ENCODE data around the gene CACNG7.
"Not testable (repeated sequence)": the region's sequence is repeated elsewhere in the genome, so short reads cannot be mapped to it uniquely, and the experiment has no call there.

CACNG7 gene, protein sequence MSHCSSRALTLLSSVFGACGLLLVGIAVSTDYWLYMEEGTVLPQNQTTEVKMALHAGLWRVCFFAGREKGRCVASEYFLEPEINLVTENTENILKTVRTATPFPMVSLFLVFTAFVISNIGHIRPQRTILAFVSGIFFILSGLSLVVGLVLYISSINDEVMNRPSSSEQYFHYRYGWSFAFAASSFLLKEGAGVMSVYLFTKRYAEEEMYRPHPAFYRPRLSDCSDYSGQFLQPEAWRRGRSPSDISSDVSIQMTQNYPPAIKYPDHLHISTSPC

GRCh38 chr19:53908935-53909415 is at the start of gene CACNG7:
TSS of gene CACNG7 (plus strand) at chr19:53909278. CDS start at chr19:53912832, 3,554 bp downstream.
- peak in 43 of 56 donors; percentile 3 to 65 (median 32) for DNase-seq

DNA sequence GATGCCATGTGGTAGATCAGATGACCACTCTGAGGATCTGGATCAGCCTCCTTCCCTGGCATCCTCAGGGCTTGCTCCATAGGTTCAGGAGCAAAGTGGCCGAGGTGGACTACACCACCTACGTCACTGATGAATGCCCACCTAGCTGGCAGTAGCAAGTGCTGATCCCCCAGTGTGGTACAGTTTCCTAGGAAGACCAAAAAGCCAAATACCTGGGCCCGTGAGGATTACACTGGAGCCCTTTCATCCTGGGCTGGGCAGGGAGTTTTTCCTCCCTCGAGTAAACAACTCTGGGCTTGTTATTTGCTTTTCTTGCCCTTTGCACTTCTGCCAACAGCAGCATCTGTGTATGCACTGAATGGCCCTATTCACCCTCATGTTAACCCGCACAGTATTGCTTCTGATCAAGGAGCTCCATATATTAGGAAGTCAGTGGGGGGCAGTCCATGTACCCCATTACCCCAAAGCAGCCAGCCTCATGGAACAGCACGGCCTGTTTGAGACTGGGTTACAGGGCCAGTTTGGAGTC is 44.7 kb upstream of the CACNG7 start:
- DNase-seq, result peak in 48 of 56 donors; percentile 9 to 81 (median 48)

DNA sequence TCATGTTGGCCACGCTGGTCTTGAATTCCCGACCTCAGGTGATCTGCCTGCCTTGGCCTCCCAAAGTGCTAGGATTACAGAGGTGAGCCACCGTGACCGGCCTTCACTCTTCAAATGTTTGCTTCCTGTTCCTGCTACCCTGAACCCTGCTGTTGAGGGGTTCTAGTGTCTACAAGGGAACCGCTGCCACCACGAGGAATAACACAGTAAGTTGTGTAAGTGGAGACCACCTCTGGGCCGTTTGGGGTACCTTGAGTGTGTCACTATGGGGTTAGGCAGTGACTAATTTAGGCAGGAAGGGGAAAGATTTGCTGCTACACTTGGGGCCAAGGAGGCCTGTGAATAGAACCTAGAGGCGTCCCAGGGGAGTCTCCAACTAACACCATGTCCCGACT is 43.6 kb upstream of the CACNG7 start:
- peak in 6 of 56 donors; percentile 24 to 57 (median 42) for DNase-seq

GRCh38 chr19:53865918-53866864 is 42.9 kb upstream of the CACNG7 start:
- DNase-seq, result peak in 51 of 56 donors; percentile 16 to 88 (median 68)

DNA sequence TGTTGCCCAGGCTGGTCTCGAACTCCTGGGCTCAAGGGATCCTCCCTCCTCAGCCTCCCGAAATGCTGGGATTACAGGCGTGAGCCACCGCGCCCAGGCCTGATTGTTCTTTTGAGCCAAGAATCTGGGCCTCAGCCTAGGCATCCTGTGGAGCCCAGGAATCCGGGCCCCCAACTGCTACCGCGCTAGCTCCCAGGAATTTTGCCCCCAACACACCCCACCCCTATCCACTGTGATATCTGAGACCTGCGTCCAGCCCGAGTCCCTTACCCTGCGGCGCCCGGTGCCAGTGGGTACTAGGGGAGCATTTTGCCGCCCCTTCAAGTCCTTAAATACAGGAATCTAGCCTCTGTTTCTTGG is 42.2 kb upstream of the CACNG7 start:
- peak in 13 of 56 donors; percentile 15 to 65 (median 46) for DNase-seq

DNA sequence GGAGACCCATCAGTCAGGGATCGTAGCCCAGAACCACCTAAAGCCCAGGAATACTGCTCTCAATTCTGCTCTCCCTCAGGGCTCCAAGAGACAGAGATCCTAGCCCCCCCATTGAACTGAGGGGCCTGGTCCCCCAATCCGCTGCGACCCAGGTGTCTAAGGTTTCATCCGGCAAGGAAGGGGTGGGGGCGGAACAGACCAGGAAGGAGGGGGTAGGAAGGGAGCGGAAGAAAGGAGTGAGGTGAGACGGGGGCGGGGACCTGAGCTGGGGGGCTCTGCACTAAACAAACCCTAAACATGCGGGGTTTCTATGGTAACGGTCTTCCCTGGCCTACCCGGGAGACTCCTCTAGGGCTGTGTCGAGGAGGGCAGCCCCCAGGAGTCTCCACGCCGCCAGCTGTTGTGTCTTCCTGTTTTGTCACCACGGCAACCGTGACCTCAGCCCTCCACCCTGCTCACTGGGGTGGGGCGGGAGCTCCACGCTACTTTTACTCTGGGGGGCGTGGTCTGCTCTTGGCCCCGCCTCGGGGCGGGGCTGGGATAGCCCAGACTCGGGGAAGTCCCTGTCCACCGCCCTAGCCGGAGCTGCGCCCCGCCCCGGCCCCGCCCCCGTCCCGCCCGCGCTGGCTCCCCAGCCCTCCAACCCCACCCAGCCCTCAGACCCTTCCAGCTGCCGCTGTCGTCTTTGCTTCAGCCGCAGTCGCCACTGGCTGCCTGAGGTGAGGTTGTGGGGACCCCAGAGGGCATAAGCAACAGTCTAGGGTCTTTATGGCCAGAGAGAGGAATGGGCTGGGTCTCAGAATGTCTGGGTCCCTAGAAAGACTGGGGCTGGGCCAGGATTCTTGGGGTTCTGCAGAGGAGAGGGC is 41.6 kb upstream of the CACNG7 start, which contains the start of gene MYADM:
Gene MYADM, plus strand, starts transcription at position 659 of the 866 bp plus-strand sequence. CDS start 5,647 bp downstream, outside the sequence.
- DNase-seq, result peak; percentile 70 to 99 (median 96)

DNA sequence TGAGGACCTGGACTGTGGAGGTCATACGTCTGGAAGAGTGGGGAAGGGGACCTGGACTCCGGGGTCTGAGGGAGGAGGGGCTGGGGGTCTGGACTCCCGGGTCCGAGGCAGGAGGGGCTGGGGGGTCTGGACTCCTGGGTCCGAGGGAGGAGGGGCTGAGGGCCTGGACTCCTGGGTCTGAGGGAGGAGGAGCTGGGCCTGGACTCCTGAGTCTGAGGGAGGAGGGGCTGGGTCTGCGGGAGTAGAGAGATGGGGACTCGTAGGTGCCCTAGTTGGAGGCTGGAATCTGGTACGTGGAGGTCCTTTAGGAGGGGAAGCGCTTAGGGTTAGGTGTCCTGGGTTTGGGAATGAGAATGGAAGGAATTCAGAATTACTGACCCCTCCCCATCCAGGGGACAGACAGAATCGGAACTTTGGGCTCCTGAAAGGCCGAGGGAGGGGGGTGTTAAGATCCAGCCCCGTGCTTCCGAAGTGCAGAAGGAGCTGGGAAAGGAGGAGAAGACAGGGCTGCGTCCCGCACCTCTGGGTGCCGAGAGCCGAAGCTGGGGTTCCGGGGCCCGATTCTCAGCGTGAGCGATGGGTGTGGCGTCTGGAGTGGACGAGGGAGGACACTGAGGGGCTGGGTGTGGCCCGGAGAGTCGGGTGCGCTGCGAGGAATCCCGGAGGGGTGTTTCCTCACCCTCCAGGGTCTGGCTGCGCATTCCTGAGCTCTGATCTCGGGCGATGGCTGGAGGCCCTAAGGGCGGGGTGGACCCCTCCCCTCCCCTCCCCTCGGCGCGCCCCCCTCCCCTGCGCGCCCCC is 40.8 kb upstream of the CACNG7 start:
- DNase-seq, result peak in 18 of 56 donors; percentile 5 to 62 (median 48)

- peak in 47 of 56 donors; percentile 16 to 84 (median 50) for DNase-seq
Measured at GRCh38 chr19:53868892-53869804, 39.9 kb upstream of the CACNG7 start.

DNA sequence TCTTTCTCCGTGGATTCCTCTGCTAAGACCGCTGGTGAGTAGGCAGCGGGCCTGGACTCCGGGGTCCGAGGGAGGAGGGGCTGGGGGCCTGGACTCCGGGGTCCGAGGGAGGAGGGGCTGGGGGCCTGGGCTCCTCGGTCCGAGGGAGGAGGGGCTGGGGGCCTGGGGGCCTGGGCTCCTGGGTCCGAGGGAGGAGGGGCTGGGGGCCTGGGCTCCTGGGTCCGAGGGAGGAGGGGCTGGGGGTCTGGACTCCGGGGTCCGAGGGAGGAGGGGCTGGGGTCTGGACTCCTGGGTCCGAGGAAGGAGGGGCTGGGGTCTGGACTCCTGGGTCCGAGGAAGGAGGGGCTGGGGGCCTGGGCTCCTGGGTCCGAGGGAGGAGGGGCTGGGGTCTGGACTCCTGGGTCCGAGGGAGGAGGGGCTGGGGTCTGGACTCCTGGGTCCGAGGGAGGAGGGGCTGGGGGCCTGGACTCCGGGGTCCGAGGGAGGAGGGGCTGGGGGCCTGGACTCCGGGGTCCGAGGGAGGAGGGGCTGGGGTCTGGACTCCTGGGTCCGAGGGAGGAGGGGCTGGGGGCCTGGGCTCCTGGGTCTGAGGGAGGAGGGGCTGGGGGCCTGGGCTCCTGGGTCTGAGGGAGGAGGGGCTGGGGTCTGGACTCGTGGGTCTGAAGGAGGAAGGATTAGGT is 39.1 kb upstream of the CACNG7 start:
- not testable (repeated sequence) for DNase-seq

DNA sequence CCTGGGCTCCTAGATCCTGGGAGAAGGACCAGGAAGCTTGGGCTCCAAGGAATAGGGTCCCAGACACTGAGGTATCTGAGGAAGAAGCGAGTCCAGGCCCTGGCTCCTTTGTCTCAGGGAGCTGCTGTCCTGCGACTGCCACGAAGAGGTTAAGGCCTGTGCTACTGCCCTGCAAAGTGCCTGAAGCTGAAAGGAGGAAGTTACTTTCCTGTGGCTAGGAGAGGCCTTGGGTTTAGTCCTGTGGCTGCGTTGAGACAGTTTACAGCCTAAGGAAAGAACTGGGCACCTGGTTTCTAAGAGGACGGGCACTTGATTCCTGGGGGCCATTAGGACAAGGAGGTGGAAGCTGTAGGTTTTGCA is 38.6 kb upstream of the CACNG7 start:
- peak in 3 of 56 donors; percentile 5 to 14 (median 12) for DNase-seq

GRCh38 chr19:53871454-53871853 is 37.6 kb upstream of the CACNG7 start:
- DNase-seq, result peak in 1 of 56 donors; percentile 7

DNA sequence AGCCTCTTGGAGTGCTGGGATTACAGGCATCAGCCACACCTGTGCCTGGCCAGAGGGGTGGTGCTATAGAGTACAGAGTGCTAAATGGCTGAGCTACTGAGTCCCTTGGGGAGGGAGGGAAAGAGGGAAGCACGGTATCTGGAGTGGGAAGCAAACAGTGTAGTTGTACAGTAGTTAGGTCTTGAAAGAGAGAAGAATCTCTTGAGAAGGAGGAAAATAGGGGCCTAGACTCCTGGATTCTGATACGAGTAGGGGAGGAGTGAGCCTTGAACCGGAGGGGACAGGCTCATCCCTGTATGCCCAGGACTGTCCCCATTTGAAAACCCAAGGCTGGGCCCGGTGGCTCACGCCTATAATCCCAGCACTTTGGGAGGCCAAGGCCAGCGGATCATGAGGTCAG is 36.3 kb upstream of the CACNG7 start:
- DNase-seq, result no peak

GRCh38 chr19:53873773-53874605 is 35.1 kb upstream of the CACNG7 start:
- DNase-seq, result no peak

GRCh38 chr19:53874606-53874990 is 34.5 kb upstream of the CACNG7 start:
- no peak for DNase-seq

DNA sequence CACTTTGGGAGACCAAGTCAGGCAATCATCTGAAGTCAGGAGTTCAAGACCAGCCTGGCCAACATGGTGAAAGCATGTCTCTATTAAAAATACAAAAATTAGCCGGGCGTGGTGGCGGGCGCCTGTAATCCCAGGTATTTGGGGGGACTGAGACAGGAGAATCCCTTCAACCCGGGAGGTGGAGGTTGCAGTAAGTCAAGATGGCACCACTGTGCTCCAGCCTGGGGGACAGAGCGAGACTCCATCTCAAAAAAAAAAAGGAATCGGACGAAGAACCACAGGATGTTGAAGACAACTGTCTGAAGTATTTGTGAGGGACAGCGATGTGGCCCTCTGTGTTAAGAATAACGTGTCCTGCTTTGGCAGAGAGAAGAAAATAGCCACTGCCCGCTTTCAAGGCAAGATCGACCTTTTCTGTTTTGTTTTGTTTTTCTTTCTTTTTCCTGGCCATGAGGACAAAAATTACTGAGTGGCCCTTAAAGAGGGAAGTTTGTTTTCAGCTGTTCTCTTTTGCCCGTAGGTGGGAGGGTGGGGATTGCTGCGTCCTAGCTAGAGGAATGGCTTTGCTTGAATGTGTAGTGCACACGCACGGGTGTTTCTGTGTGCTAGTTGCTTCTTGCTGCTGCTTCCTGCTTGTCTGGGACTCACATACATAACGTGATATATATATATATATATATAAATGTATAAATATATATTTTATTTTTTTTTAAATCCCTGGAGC is 33.3 kb upstream of the CACNG7 start:
- DNase-seq, result no peak

DNA sequence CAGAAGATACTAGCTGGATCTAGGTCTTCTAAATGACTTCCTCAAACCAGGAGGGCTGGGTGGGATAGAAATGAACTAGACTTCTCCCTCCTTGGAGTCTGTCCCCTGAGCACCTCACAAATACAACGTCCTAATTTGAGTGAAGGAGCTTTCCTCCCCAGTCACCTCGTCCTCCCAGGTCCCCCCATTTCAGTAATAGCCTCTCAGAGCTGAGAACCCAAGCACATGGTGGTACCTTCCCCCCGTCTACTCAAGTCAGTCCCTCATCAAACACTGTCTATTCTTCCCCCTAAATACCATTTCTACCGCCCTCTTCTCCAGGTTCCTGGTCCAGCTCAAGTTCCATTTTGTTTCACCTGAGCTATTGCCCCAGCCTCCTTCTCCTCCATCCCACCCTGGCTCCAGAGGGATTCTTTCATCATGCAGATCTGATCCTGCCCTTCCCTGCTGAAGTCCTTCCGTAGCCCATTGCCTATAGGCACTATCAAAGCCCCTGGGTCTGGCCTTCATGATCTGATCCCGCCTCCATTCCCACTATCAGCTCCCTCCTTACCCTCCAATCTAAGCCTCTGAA is 32.3 kb upstream of the CACNG7 start:
- no peak for DNase-seq
